ENCODE measurements around the gene CCPG1.

The CCPG1 gene

GRCh38 chr15:55327387-55327786 lies 80.8 kb downstream of the CCPG1 start:
- CTCF ChIA-PET: interaction anchor here (0.9 to 1.8 kb wide), 5 partner anchors 8 to 112 kb away, joined by 3 to 5 read pairs (median 3); partner anchors contain the start of genes CCPG1 and PIERCE2
- no peak for DNase-seq (ENCODE audit: extremely low spot score)
- TF ChIP-seq, protein P1, sequence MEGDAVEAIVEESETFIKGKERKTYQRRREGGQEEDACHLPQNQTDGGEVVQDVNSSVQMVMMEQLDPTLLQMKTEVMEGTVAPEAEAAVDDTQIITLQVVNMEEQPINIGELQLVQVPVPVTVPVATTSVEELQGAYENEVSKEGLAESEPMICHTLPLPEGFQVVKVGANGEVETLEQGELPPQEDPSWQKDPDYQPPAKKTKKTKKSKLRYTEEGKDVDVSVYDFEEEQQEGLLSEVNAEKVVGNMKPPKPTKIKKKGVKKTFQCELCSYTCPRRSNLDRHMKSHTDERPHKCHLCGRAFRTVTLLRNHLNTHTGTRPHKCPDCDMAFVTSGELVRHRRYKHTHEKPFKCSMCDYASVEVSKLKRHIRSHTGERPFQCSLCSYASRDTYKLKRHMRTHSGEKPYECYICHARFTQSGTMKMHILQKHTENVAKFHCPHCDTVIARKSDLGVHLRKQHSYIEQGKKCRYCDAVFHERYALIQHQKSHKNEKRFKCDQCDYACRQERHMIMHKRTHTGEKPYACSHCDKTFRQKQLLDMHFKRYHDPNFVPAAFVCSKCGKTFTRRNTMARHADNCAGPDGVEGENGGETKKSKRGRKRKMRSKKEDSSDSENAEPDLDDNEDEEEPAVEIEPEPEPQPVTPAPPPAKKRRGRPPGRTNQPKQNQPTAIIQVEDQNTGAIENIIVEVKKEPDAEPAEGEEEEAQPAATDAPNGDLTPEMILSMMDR (IDR thresholded peaks at IDR 0.05; ENCODE audit: control extremely low read depth, extremely low read depth, low read depth, missing control alignments): no peak
- POLR2A ChIA-PET: no interaction called here

GRCh38 chr15:55322467-55322866 lies 85.7 kb downstream of the CCPG1 start:
- CTCF ChIA-PET: interaction anchor here (1.0 to 3.2 kb wide), 4 partner anchors 15 to 104 kb away, joined by 3 to 15 read pairs (median 8); partner anchors contain the start of genes CCPG1 and PIERCE2
- DNase-seq (ENCODE audit: extremely low spot score): no peak
- POLR2A ChIA-PET: interaction anchor here (0.5 kb wide), 1 partner anchor 448 kb away, joined by 3 read pairs; no protein-coding TSS in a partner anchor
- TF ChIP-seq, protein P1 (IDR thresholded peaks at IDR 0.05; ENCODE audit: control extremely low read depth, extremely low read depth, low read depth, missing control alignments): no peak

GRCh38 chr15:55320963-55321362 lies 87.2 kb downstream of the CCPG1 start:
- CTCF ChIA-PET: no interaction called here
- no peak for DNase-seq (ENCODE audit: extremely low spot score)
- TF ChIP-seq, protein P1 (IDR thresholded peaks at IDR 0.05; ENCODE audit: control extremely low read depth, extremely low read depth, low read depth, missing control alignments): no peak
- POLR2A ChIA-PET: no interaction called here

GRCh38 chr15:55320238-55320550 lies 88.0 kb downstream of the CCPG1 start:
- TF ChIP-seq, protein P1 (IDR thresholded peaks at IDR 0.05; ENCODE audit: control extremely low read depth, extremely low read depth, low read depth, missing control alignments): no peak
- ChIA-PET CTCF (interaction anchor here (2.4 kb wide), 1 partner anchor 88 kb away, joined by 8 read pairs; the partner anchor contains the start of genes CCPG1 and PIERCE2), POLR2A (no interaction called here)

DNA sequence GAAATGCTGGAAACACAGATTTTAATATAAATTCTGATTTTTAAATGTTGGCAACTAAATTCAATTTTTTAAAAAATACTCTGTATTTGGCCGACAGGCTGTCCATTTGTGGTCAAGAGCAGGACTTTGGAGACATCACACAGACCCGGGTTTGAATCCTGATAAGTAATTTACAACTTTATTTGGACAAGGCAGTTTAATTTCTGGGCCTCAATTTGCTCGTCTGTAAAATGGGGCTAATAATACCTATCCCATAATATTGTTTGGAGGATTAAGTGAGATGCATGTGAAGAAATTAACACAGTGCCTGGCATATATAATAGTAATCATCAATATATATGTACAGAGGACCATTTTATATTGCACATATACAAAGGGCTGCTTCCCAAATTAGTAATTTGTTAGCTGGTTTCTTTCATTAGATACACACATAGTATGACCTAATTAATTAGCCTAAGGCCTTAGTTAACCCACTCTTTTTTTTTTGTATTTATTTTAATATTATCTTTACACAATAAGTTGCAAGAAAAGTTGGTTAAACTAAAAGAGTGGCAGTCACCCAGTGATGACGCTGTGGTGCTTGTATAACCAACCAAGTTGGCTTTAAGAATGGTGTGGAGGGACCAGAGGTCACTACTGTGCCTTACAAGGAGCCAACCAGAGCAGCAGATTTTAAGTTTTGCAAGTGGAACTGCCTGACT lies 88.5 kb downstream of the CCPG1 start:
- ChIA-PET POLR2A (interaction anchor here (0.8 to 1.2 kb wide), 2 partner anchors 18 to 123 kb away, joined by 3 read pairs; partner anchors contain the start of gene RSL24D1), CTCF (interaction anchor here (1.0 to 2.4 kb wide), 4 partner anchors 19 to 120 kb away, joined by 3 to 8 read pairs (median 4); partner anchors contain the start of genes CCPG1 and PIERCE2)
- TF ChIP-seq, protein P1 (IDR thresholded peaks at IDR 0.05; ENCODE audit: control extremely low read depth, extremely low read depth, low read depth, missing control alignments): no peak
- DNase-seq (ENCODE audit: extremely low spot score): peak; percentile 57

More at GRCh38 chr15:55320238-55320550, 88.0 kb downstream of the CCPG1 start:
- DNase-seq (ENCODE audit: extremely low spot score): no peak

GRCh38 chr15:55318588-55319494 lies 89.3 kb downstream of the CCPG1 start, which contains the start of the genes PIGB and PIGBOS1:
Gene PIGB (plus strand): TSS chr15:55319222. CDS start chr15:55319251, 29 bp downstream.
Gene PIGBOS1 (minus strand): TSS chr15:55319123. CDS start chr15:55317792, 1,331 bp downstream.
- POLR2A ChIA-PET: interaction anchor here (0.7 to 1.2 kb wide), 3 partner anchors 17 to 122 kb away, joined by 3 read pairs; partner anchors contain the start of gene RSL24D1
- TF ChIP-seq, protein P1 (IDR thresholded peaks at IDR 0.05; ENCODE audit: control extremely low read depth, extremely low read depth, low read depth, missing control alignments): no peak

More at GRCh38 chr15:55318588-55319494, 89.3 kb downstream of the CCPG1 start, which contains the start of the genes PIGB and PIGBOS1:
- CTCF ChIA-PET: interaction anchor here (1.0 to 2.4 kb wide), 5 partner anchors 18 to 121 kb away, joined by 3 to 8 read pairs (median 4); partner anchors contain the start of genes CCPG1 and PIERCE2
- DNase-seq (ENCODE audit: extremely low spot score): peak; percentile 85

Measured in GM10248 (cell line).